Body of pancreas (tissue), 4 donors: ENCODE results near the gene GSDMA.

ENCODE experiments used
- CTCF ChIP-seq, 7 experiments: fragments of 450-650 bp in 4 of 7; fragments of 200-600 bp in 3 of 7; sonication (generic) in 3 of 7; IDR thresholded peaks; one replicate each; pipeline ENCODE4 v1.5.1; 2016 to 2019; ENCODE audit warnings: antibody characterized with exemption in 7 of 7
- POLR2A ChIP-seq, 3 donors: fragments of 450-650 bp; IDR thresholded peaks; one replicate each; pipeline ENCODE4 v1.6.1; 2016; ENCODE audit warnings: antibody characterized with exemption in 3 of 3, mild to moderate bottlenecking in 2 of 3

- no peak for TF ChIP-seq CTCF (IDR thresholded peaks at IDR 0.05)
- TF ChIP-seq POLR2A (IDR thresholded peaks at IDR 0.05), result no peak
Measured at GRCh38 chr17:39970157-39970692, 7.4 kb downstream of the GSDMA start.
